GM10266 (cell line): ENCODE measurements around the gene CDC7.

Experiments
- DNase-seq: peaks from one replicate; pipeline ENCODE4 v3.0.0; 2012; ENCODE audit errors: extremely low spot score
- CTCF ChIP-seq: IDR thresholded peaks from 2 replicates; pipeline ENCODE4 v1.5.1; 2012; ENCODE audit warnings: mild to moderate bottlenecking, low read depth; ENCODE audit not compliant: control insufficient read depth, insufficient read depth; ENCODE audit errors: missing control alignments

Gene CDC7

GRCh38 chr1:91564888-91565701 lies 64.4 kb downstream of the CDC7 start:
- no peak for DNase-seq
- TF ChIP-seq CTCF, result no peak

GRCh38 chr1:91567583-91567982 lies 66.9 kb downstream of the CDC7 start:
- DNase-seq, result no peak
- TF ChIP-seq CTCF, result no peak

- no peak for TF ChIP-seq CTCF
- no peak for DNase-seq
Observed at GRCh38 chr1:91568261-91568660, 67.6 kb downstream of the CDC7 start.

- TF ChIP-seq CTCF, result no peak
- DNase-seq, result no peak
Observed at GRCh38 chr1:91569411-91570119, 68.9 kb downstream of the CDC7 start.

GRCh38 chr1:91570120-91570448 lies 69.4 kb downstream of the CDC7 start:
- DNase-seq, result no peak
- TF ChIP-seq CTCF, result no peak

GRCh38 chr1:91572044-91572443 lies 71.4 kb downstream of the CDC7 start:
- TF ChIP-seq CTCF, result no peak
- DNase-seq, result peak; percentile 55
